Kidney (tissue), 14 donors: ENCODE measurements around the gene MIOS. TPM values are rescaled to one million over a fixed set of nuclear protein-coding genes. Genes with fewer than 3 reads are reported as not detected.

ENCODE experiments used
- DNase-seq, 5 donors: peaks; one replicate each; pipeline ENCODE4 v3.0.0-alpha.2; 2013 to 2020
- FAIRE-seq: peaks from 2 replicates; lab custom pipeline; 2012; peaks lifted over from hg19 to GRCh38; lab: Jason Lieb, UNC
- H3K27ac ChIP-seq, 2 donors: one replicate each; pipeline ENCODE4 v1.7.0; 2013; ENCODE audit warnings: low read depth in 2 of 2, low read length in 2 of 2, inconsistent platforms in 1 of 2
- H3K27me3 ChIP-seq: one replicate; pipeline ENCODE4 v1.7.1; 2013; ENCODE audit warnings: low read length, inconsistent platforms; ENCODE audit not compliant: control insufficient read depth, insufficient read depth
- H3K36me3 ChIP-seq, 3 donors: one replicate each; pipeline versions ENCODE4 v1.7.0 to v1.7.1; 2013; ENCODE audit warnings: low read length in 3 of 3, control low read depth in 1 of 3, inconsistent platforms in 1 of 3; ENCODE audit not compliant: insufficient read depth in 3 of 3, control insufficient read depth in 2 of 3
- H3K4me1 ChIP-seq, 3 donors: one replicate each; pipeline versions ENCODE4 v1.7.0 to v1.7.1; 2013; ENCODE audit warnings: low read length in 3 of 3, inconsistent platforms in 1 of 3, low read depth in 1 of 3; ENCODE audit not compliant: control insufficient read depth in 2 of 3, insufficient read depth in 2 of 3
- H3K4me3 ChIP-seq, 3 donors: one replicate each; pipeline versions ENCODE4 v1.7.0 to v1.8.1; 2013; ENCODE audit warnings: low read length in 3 of 3, control low read depth in 1 of 3, inconsistent platforms in 1 of 3
- H3K9ac ChIP-seq, 3 donors: one replicate each; pipeline versions ENCODE4 v1.7.0 to v1.7.1; 2013; ENCODE audit warnings: low read length in 3 of 3, control low read depth in 1 of 3, inconsistent platforms in 1 of 3
- H3K9me3 ChIP-seq, 3 donors: one replicate each; pipeline versions ENCODE4 v1.7.0 to v1.7.1; 2013; ENCODE audit warnings: low read length in 3 of 3, control low read depth in 1 of 3, inconsistent platforms in 1 of 3; ENCODE audit not compliant: control insufficient read depth in 2 of 3, insufficient read depth in 1 of 3
- intact Hi-C: fragments of 100-400 bp; cut with DNase I; formaldehyde crosslinking; loops from one replicate; pipeline ENCODE4 v1.11.1; 2022
- polyA plus RNA-seq: library from polyadenylated mRNA; stranded (reverse); fragments of 350-450 nt; fragmentation: Illumina TruSeq; extraction: RNeasy Lipid Tissue Mini Kit (QIAGEN cat#74804); gene quantifications from one replicate; pipeline ENCODE4 v1.2.3, GENCODE V29; 2014; ENCODE audit warnings: low read depth, low replicate concordance; ENCODE audit not compliant: insufficient read depth
- total RNA-seq: library from RNA; stranded (reverse); fragmentation: NEBNext Ultra II Directional; extraction: Animal tissue kit (Norgen Biotek cat#: 25700); gene quantifications from one replicate; pipeline ENCODE4 v1.2.1, GENCODE V29; 2021
- TF ChIP-seq, protein P1 (sequence below): IDR thresholded peaks from 3 replicates; pipeline ENCODE4 v1.5.1; 2012; ENCODE audit warnings: mild to moderate bottlenecking, moderate library complexity, borderline replicate concordance; ENCODE audit not compliant: insufficient read depth; ENCODE audit errors: extremely low read depth
- donor health status: control.
- donor health status: control.
- donor health status: control.
- donor health status: control.
- donor health status: control.
- donor health status: DM: yes; HTN: yes; CAD: no.
- donor health status: Normal renal cell carcinoma (clear cell type).

The MIOS gene
- total and polyA plus RNA-seq, 2 donors from 2014 or later = 12.4 to 37.0 TPM

GRCh38 chr7:7565746-7566650 is 686 bp upstream of the MIOS start:
- no peaks in the 10 kb centered on the region for H3K27me3 ChIP-seq
- no peaks in the 10 kb centered on the region for H3K36me3 ChIP-seq
- H3K4me3 ChIP-seq = peak overlapping the region; percentile 44 to 83 (median 69)
- H3K27ac ChIP-seq = peak overlapping the region; percentile 87 to 91
- TF ChIP-seq, protein P1, sequence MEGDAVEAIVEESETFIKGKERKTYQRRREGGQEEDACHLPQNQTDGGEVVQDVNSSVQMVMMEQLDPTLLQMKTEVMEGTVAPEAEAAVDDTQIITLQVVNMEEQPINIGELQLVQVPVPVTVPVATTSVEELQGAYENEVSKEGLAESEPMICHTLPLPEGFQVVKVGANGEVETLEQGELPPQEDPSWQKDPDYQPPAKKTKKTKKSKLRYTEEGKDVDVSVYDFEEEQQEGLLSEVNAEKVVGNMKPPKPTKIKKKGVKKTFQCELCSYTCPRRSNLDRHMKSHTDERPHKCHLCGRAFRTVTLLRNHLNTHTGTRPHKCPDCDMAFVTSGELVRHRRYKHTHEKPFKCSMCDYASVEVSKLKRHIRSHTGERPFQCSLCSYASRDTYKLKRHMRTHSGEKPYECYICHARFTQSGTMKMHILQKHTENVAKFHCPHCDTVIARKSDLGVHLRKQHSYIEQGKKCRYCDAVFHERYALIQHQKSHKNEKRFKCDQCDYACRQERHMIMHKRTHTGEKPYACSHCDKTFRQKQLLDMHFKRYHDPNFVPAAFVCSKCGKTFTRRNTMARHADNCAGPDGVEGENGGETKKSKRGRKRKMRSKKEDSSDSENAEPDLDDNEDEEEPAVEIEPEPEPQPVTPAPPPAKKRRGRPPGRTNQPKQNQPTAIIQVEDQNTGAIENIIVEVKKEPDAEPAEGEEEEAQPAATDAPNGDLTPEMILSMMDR = no peak
- H3K9ac ChIP-seq = peak overlapping the region in 2 of 3 donors; percentile 3 to 81
- peaks cover 3 to 11% (median 4%) of the 10 kb centered on the region in 3 donors for H3K4me1 ChIP-seq
- H3K9me3 ChIP-seq = no peaks in the 10 kb centered on the region
- FAIRE-seq (no peak), DNase-seq (peak; percentile 42 to 80 (median 69))
- intact Hi-C loops = no loop called here

GRCh38 chr7:7567898-7568531 is 1.3 kb downstream of the MIOS start:
- no peak overlapping the region for H3K27ac ChIP-seq
- H3K4me3 ChIP-seq = peak overlapping the region; percentile 83 to 94 (median 86)
- intact Hi-C loops = no loop called here

GRCh38 chr7:7568553-7568952 is 1.9 kb downstream of the MIOS start:
- TF ChIP-seq, protein P1 = no peak
- Histone ChIP-seq H3K27me3 (no peaks in the 10 kb centered on the region), H3K27ac (no peak overlapping the region), H3K9ac (peak overlapping the region in 1 of 3 donors; percentile 81), H3K36me3 (peaks cover 0 to 3% (median 0%) of the 10 kb centered on the region in 3 donors), H3K4me1 (peaks cover 3 to 11% (median 4%) of the 10 kb centered on the region in 3 donors), H3K9me3 (no peaks in the 10 kb centered on the region), H3K4me3 (peak overlapping the region in 2 of 3 donors; percentile 83 to 94)
- intact Hi-C loops = no loop called here
- FAIRE-seq (no peak), DNase-seq (no peak)

More at GRCh38 chr7:7567898-7568531, 1.3 kb downstream of the MIOS start:
- Histone ChIP-seq H3K9me3 (no peaks in the 10 kb centered on the region), H3K9ac (peak overlapping the region; percentile 77 to 81 (median 79)), H3K4me1 (peaks cover 3 to 11% (median 4%) of the 10 kb centered on the region in 3 donors), H3K27me3 (no peaks in the 10 kb centered on the region), H3K36me3 (peaks cover 0 to 3% (median 0%) of the 10 kb centered on the region in 3 donors)
- TF ChIP-seq, protein P1 = no peak
- no peak for FAIRE-seq
- peak in 1 of 5 donors; percentile 37 for DNase-seq
